ENCODE data around the gene MBD6. TPM values are rescaled to one million over a fixed set of nuclear protein-coding genes. Genes with fewer than 3 reads are reported as not detected.
A peak's percentile ranks its signal among the peaks of the same experiment; 100 is the strongest.
"Not testable (repeated sequence)": the region's sequence is repeated elsewhere in the genome, so short reads cannot be mapped to it uniquely, and the experiment has no call there.

MBD6 gene
- total RNA-seq, 1 donor from 2014 or later = 34.5 TPM

DNA sequence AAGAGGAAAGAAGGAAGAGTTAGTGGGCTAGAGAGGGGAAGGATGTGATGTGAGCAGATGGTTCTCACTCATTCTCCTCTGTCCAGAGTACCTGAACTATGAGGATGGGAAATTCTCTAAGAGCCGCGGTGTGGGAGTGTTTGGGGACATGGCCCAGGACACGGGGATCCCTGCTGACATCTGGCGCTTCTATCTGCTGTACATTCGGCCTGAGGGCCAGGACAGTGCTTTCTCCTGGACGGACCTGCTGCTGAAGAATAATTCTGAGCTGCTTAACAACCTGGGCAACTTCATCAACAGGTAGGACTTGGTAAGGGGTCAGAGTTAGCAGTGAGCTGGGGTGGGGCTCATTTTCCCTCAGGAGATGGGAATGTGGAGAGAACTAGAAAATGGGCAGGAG is 10.0 kb upstream of the MBD6 start:
- no peak for ATAC-seq
- intact Hi-C loops (cut with DNase I) = no loop called here

DNA sequence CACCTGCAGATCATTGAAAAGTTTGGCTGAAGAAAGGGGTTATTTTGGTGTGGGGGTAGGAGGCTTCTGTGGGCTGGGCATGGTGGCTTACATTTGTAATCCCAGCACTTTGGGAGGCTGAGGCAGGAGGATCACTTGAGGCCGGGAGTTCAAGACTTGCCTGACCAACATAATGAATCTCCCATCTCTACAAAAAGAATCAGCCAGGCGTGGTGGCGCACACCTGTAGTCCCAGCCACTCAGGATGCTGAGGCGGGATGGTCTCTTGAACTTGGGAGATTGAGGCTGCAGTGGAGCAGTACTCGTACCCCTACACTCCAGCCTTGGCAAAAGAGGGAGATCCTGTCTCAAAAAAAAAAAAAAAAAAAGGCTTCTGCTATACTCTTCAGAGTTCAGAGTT is 9.4 kb upstream of the MBD6 start:
- DNase-seq (ENCODE audit: missing footprints) (no peak), ATAC-seq (no peak)
- intact Hi-C loops (cut with DNase I) = no loop called here

More for the DNA sequence above, 10.0 kb upstream of the MBD6 start:
- no peak for DNase-seq (ENCODE audit: missing footprints)

DNA sequence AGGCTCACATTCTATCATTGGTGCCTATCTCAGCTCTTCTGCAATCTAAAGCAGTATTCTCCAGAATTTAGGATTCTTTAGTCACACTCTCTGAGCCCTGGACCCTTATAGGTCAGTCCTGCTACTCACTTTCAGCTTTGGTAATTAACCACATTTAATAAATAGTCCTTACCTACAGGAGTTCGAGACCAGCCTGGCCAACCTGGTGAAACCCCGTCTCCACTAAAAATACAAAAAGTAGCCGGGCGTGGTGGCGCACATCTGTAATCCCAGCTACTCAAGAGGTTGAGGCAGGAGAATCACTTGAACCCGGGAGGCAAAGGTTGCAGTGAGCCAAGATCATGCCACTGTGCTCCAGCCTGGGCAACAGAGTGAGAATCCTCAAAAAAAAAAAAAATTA is 8.9 kb upstream of the MBD6 start:
- intact Hi-C loops (cut with DNase I); DNase-seq (ENCODE audit: missing footprints); ATAC-seq: not testable (repeated sequence)

DNA sequence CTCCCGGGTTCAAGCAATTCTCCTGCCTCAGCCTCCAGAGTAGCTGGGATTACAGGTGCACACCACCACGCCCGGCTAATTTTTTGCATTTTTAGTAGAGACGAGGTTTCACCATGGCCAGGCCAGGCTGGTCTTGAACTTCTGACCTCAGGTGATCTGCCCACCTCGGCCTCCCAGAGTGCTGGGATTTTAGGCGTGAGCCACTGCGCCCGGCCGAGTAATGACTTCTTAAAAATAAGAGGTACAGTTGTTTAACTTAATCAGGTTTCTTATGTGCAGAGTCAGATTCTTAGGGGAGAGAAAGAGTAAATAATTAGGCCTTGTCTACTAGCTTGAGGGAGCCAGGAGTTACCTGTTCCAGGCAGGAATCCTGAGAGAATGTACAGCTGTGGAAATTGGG is 8.4 kb upstream of the MBD6 start:
- intact Hi-C loops (cut with DNase I); ATAC-seq; DNase-seq (ENCODE audit: missing footprints): not testable (repeated sequence)

DNA sequence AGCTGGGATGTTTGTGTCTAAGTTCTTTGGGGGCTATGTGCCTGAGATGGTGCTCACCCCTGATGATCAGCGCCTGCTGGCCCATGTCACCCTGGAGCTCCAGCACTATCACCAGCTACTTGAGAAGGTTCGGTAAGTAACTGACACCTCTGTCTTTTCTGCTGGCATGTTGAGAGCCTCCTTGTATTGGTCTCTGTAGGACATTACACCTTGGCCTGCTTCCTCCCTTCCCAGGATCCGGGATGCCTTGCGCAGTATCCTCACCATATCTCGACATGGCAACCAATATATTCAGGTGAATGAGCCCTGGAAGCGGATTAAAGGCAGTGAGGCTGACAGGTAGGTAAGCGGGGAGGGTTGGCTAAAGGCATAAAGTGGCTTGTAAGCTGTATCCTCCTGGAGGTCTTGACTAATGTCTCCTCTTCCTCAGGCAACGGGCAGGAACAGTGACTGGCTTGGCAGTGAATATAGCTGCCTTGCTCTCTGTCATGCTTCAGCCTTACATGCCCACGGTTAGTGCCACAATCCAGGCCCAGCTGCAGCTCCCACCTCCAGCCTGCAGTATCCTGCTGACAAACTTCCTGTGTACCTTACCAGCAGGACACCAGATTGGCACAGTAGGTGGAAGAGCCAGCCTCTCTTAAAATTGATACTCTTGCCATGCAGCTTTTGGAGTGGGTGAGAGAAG is 7.8 kb upstream of the MBD6 start:
- no peak for ATAC-seq
- DNase-seq (ENCODE audit: missing footprints) = no peak
- intact Hi-C loops (cut with DNase I) = no loop called here

DNA sequence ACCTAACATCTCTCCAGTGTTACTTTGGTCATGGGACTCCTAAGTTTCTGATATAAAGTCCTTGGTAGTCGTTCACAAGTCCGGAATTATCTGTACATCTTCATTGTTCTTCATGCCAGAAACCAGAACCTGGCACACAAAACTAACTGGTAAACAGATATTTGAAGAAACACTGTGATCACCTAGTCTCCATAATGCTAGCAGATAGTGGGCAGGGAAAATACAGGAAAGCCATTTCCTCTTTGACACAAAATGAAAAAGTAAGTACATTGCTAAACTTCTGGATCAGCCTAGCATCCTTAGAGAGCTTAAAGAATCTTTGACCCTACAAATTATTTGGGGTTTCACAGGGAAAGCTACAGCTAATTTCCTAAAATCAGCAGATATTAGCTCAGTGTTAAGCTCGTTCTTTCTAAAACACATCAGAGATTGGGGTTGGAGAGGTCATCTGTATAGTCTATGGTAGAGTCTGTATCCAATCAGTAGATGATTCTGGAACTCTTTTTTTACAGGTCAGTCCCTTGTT is 7.2 kb upstream of the MBD6 start:
- DNase-seq (ENCODE audit: missing footprints) (no peak), ATAC-seq (no peak)
- intact Hi-C loops (cut with DNase I) = no loop called here

DNA sequence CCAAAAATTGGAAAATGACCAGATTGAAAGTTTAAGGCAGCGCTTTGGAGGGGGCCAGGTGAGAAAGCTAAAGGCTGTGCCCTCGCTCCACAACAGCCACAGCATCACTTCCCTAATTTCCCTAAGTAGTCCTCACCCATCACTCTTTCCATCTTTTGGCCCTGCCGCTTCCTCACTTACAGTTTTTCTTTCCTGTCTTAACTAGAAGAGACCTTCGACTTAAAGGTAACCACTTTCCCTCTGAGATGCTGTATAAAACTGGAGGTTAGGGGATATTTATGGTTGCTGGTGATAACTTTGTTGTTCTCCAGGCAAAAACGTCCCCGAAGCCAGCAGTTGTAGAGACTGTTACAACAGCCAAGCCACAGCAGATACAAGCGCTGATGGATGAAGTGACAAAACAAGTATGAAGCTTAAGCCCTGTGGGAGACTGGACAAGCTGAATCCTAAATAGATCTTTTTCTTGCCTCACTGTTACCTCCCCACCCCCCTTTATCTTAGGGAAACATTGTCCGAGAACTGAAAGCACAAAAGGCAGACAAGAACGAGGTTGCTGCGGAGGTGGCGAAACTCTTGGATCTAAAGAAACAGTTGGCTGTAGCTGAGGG is 6.6 kb upstream of the MBD6 start:
- no peak for DNase-seq (ENCODE audit: missing footprints)
- intact Hi-C loops (cut with DNase I) = no loop called here
- ATAC-seq = no peak

DNA sequence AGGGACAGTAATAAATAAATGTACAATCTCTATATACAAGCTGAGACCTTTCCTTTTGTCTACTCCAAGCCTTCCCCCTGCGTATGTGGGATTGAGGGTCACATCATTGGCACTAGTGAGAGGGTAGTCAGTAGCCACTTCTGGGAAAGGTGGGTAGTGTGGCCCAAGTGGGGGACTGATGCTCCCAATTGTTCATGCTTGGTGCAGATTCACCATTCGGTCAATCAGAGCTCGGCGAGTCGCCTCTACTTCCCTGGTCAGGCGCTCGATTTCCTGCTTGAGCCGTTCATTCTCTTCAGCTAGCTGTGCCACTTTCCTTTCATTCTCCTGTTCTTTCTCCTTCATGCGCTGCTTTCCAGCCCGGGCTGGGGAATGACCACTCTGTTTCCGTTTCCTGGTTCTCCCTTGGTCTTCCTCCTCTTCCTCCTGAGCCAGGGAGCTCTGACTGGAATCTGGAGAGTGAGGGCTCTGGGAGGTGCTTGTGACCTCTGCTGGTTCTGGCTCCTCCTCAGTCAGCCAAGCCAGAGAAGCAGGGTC is 5.9 kb upstream of the MBD6 start:
- intact Hi-C loops (cut with DNase I) = no loop called here
- ATAC-seq (no peak), DNase-seq (ENCODE audit: missing footprints) (no peak)

DNA sequence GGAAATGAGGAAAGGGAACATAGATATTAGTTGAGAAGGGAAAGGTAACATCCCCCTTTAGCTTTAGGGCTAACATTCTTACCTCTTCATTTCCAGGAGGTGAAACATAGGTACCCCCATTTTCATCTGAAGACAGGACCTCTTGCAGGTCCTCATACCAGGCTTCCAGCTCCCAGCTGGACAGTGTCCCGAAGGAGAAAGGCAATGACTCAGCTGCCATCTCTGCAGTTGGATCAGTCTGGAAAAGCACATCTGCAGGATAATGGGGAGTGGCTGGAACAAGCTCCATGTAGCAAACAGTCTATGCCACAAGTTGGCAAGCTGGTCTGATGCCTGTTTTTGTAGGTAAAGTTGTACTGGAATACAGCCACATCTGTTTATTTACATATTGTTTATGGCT is 5.4 kb upstream of the MBD6 start:
- ATAC-seq = no peak

DNA sequence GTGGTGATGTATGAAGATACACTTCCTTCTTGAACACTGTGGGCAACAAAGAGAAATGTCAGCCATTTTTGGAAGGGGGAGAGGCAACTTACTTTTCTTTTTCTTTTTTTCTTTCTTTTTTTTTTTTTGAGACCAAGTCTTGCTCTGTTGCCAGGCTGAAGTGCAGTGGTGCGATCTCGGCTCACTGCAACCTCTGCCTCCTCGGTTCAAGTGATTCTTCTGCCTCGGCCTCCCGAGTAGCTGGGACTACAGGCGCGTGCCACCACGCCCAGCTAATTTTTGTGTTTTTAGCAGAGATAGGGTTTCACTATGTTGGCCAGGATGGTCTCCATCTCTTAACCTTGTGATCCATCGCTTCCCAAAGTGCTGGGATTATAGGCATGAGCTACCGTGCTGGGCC is 4.9 kb upstream of the MBD6 start:
- ATAC-seq; intact Hi-C loops (cut with DNase I); DNase-seq (ENCODE audit: missing footprints): not testable (repeated sequence)

More for the DNA sequence above, 5.4 kb upstream of the MBD6 start:
- no peak for DNase-seq (ENCODE audit: missing footprints)
- intact Hi-C loops (cut with DNase I) = no loop called here

DNA sequence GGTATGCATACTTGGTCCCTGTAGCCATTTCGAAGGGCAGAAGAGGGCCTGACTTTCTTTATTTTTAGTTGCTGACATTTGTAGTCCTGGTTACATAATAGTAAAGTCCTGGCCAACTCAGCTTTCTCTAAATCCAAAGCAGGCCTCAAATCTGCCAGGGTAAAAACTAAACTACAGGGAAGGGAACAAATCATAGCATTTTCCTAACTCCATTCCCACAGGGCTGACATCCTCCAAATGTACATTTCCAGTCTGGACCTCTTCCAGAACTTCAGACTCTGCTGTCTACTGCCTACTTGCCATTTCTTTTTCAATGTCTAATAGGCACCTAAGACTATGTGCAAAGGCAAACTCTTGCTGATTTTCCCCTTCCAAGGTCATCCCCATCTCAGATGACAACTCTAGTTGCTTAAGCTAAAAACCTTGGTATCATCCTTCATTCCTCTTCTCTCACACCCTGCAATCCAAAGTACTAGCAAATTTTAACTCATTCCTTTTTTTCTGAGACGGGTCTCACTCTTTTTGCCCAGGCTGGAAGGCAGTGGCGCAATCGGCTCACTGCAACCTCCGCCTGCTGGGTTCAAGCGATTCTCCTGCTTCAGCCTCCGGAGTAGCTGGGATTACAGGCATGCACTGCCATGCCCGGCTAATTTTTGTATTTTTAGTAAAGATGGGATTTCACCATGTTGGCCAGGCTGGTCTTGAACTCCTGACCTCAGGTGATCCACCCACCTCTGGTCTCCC is 4.3 kb upstream of the MBD6 start:
- ATAC-seq (no peak), DNase-seq (ENCODE audit: missing footprints) (no peak)
- intact Hi-C loops (cut with DNase I) = no loop called here

DNA sequence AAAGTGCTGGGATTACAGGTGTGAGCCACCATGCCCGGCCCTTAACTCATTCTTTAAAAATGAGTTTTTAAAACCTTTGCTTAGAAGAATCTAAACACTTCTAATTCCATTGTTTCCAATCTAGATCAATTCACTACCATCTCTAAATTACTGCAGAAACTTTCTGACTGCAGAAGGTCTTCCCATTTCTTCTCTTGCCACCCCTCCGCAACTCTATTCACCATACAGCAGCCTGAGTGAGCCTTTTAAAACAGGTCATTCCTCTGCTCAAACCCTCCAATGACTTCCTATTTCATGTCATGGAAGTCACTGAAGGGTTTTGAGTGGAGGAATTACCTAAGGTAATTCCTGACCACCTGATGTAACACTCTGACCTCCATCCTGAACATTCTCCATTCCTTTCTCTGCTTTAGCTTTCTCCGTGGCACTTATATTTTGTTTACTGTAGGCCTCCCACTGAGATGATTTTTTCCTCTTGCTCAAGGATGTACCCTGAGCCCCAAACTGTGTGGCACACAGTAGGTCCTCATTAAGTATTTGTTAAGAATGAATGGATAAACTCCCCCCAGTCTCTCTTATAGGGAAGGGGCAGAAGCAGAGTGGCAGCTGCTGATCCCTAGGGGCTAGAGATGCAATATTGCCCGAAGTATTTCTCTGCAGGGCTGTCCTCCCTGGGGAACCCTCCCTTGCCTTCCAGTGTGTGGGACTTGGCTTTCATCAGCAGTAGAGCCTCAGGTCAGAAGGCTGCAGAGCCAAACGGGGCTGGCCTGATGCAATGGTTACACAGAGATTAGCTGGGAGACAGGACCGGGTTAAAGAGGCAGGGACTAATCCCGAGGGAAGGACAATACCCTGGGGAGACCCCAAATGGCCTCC is 3.5 kb upstream of the MBD6 start:
- intact Hi-C loops (cut with DNase I) = no loop called here
- no peak for DNase-seq (ENCODE audit: missing footprints)
- no peak for ATAC-seq

DNA sequence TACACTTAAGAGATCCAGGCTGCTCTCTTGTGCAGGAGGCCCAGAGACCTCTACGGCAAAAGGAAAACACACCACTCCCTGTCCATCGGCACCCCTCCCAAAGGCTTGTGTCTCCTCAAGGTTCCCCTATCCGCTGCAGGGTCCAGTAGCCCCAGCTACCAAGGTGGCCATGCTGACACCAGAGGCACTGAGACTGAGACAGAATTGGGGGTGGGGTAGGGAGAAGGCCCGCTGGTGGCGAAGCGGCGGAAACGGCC is 2.9 kb upstream of the MBD6 start:
- intact Hi-C loops (cut with DNase I) = loop anchor here (1.0 to 5.0 kb wide), 3 partner anchors 31 to 93 kb away; partner anchors contain the start of genes ARHGEF25 and MARS1
- ATAC-seq (no peak), DNase-seq (ENCODE audit: missing footprints) (no peak)

DNA sequence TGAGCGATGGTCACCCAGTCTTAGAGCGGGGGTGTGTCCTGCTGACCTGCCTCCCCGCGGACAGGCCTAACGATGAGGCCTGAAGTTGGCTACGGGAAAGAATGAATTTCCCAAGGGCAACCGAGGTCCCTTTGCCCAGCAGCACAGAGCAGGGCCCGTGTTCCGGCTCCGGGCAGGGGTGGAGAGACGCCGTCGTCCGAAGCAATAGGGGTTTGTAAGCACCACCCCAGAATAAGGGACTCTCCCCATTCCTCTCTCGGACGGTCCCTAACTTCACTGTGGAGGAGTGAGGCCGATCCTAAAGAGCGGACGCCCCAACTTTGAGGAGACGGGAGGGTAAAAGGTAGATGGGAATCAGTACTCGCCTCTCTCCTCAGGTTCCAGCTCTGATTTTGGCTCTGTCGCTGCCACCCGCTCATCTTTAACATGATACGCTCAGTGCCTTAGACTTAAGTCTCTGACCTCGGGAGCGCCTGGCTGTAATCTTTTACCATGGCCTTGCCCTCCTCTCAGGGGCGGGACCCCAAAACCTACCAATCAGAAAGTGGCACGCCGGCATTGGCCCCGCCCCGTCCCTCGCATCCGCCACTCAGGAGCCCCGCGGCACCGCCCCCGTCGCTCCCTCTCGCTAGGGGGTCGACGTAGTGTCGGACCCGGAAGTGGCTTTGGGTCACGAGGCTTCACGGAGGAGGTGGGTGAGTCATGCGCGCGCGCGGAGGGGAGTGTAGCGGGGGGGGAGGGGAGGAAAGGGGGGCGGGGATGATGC is 2.4 kb upstream of the MBD6 start, which contains the start of gene DDIT3:
TSS of gene DDIT3 (minus strand) at position 462 of the 766 bp plus-strand sequence. CDS start 3,108 bp downstream, outside the sequence.
- DNase-seq (ENCODE audit: missing footprints) (peak; percentile 100), ATAC-seq (peak; percentile 88)
- intact Hi-C loops (cut with DNase I) = loop anchor here (1.0 to 5.0 kb wide), 3 partner anchors 31 to 92 kb away; partner anchors contain the start of genes ARHGEF25 and MARS1

DNA sequence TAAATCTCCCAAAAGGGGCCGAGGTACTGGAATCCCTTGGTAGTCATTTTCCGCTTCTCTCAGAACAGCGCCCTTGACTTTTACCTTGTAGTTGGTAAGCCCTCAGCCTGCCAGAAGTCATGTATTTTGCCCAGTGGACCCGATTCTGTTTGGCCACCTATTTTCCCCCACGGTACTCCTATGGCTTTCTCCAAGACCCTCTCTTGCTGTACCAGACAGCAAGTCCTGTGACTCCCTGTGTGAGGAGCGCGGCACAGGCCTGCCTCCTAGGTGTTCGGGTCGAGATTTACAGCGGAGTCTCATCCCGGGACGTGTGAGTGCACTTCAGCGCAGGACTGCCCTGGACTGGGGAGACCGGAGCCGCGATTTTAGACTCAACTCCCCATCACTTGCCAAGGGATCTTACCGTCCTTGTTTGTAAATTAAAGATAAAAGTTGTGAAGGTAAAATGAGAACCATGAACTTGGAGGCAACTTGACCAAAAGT is 1.1 kb upstream of the MBD6 start:
- intact Hi-C loops (cut with DNase I) = loop anchor here (2.0 to 5.0 kb wide), 3 partner anchors 25 to 91 kb away; partner anchors contain the start of genes ARHGEF25, DCTN2 and MARS1
- DNase-seq (ENCODE audit: missing footprints) (no peak), ATAC-seq (no peak)

DNA sequence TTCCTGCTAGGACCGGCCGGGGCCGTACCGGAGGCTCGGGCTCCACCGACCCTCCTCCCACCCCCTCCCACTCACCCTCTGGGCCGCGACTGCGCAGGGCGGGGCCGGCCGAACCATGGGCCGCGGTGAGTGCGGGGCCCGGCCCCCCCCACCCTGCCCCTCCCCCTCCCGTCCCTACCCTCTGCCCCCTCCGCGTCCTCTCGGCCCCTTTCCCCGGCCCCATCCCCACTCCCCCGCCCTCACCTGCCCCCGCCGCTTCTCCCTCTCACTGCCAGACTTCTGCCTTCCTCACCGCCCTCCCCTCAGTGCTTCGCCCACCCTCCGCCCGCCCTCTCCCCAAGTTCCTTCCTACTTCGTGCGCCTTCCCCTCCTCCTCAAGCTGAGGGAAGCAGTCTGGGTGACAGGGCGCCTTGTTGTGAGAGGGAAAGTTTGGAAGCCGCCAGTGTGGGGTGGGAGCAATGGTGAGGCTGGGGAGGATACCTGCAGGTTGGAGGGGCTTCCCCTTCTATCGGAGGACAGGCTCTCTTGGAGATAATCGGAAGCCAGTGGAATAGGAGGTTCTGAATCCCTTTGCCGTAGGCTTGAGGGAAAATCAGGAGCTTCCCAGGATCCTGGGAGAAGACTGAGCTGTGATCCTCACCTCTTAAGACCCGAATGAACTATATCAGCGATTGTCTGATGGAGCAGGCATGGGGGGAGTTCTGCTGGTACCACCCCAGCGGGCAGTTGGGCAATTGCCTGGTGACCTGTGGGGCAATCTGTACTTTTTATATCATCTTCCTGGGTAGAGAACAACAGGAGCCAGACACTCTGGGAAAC is 472 bp downstream of the MBD6 start:
- ATAC-seq = no peak
- peak; percentile 87 for DNase-seq (ENCODE audit: missing footprints)
- intact Hi-C loops (cut with DNase I) = loop anchor here (2.0 to 5.0 kb wide), 2 partner anchors 24 to 89 kb away; partner anchors contain the start of genes ARHGEF25 and DCTN2
